ENCODE data around the gene HOXB4.
"Not testable (repeated sequence)": the region's sequence is repeated elsewhere in the genome, so short reads cannot be mapped to it uniquely, and the experiment has no call there.

The HOXB4 gene

GRCh38 chr17:48546924-48547807 is 31.0 kb downstream of the HOXB4 start:
- no peak for DNase-seq (ENCODE audit: low read depth in 3 of 3)

DNA sequence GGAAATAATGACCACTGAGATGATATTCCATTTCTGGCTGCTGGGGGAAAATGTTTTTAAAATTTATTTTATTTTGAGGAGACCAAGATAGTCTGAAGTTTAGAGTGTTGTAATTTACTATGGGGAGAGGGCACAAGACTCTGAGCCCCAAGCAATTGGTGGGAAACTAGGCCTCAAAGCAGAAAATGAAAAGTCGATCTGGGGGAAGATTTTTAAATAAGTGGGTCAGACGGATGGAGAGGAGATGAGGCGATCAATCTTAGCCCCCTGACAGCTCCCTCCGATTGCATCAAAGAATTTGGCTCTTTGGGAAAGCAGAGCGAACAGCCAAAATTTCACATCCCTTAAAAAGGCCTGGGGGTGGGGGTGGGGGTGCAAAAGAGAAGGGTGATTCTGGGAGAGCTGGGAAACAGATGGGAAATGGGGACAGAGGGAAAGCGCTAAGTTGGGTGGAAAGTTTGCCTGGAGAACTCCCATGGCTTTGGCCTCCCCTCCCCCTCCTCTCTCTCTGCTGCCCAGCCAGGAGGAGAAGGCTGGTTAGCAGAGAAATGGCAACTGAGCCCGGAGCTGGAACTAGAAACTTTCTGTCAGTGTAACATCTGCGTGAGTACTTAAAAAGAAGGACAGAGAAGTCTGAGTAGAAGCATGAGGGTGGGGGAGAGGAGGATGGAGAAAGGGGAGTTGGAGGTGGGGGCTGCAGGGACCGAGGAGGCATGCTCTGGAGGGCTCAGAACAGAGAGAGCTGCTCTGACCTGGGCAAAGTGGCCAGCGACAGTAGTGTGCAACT is 31.8 kb downstream of the HOXB4 start:
- no peak for DNase-seq (ENCODE audit: low read depth in 3 of 3)

- DNase-seq (ENCODE audit: low read depth in 3 of 3) = no peak
Measured at GRCh38 chr17:48545539-48545938, 32.6 kb downstream of the HOXB4 start.

GRCh38 chr17:48545022-48545375 is 33.2 kb downstream of the HOXB4 start, which contains the start of gene HOXB2:
TSS of gene HOXB2 (minus strand) at chr17:48545109. CDS start at chr17:48544911, 198 bp downstream.
- no peak for DNase-seq (ENCODE audit: low read depth in 3 of 3)

DNA sequence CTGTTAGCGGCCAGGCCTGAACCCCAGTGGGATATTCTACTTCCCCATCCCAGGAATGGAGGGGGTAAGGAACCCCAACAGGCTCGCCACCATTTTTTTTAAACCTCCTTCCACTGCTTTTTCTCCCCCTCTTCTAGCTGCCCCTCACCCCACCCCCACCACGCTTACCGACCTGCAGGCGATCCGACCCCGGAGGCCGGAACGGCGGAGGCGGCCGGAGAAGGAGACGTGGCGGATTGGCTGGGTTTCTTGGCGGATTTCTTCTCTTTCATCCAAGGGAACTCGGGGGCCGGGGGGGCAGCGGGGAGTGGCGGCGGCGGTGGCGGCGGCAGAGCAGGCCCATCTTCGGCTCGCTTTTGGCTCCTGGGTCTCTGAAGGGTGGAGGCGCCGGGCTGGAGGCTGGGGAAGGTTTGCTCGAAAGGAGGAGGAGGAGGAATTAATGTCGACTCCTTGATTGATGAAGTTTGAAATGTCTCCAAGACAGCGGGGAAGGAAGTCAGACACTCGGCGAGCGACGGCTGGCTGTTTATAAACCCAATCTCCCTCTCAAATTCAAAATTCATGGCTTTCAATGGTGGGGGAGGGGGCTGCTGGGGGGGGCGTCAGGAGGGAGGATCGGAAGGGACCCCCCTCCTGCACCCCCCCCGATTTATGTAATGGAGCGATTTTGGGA is 33.7 kb downstream of the HOXB4 start:
- DNase-seq (ENCODE audit: low read depth in 3 of 3) = peak in 1 of 3 experiments; percentile 22

DNA sequence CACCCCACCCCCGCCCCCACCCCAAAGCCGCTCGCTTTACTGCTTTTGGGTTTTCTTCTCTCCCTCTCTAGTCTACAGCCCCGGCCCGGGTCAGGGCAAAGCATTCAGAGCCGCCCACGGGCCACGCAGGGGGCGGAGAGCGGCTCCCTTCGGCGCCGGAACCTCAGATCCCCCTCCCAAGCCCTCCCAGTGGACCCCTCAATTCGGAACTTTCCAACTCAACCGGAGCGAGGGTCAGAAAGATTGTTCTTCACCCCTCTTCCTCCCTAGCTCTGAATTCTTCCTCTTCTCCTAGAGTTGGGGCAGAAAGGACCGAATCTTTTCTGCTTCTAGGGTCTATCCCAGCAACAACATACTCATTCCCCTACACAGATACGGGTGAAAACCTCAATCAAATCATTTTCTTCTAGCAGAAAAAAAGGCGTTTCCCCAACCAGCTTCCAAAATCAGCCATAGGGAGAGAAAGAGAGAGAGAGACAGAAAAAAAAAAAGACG is 34.2 kb downstream of the HOXB4 start:
- DNase-seq (ENCODE audit: low read depth in 3 of 3) = peak in 1 of 3 experiments; percentile 33

GRCh38 chr17:48543107-48543853 is 34.9 kb downstream of the HOXB4 start:
- DNase-seq (ENCODE audit: low read depth in 3 of 3) = peak; percentile 22 to 48 (median 32)

GRCh38 chr17:48542698-48543106 is 35.4 kb downstream of the HOXB4 start:
- no peak for DNase-seq (ENCODE audit: low read depth in 3 of 3)

- no peak for DNase-seq (ENCODE audit: low read depth in 3 of 3)
Measured at GRCh38 chr17:48542114-48542656, 36.0 kb downstream of the HOXB4 start.

GRCh38 chr17:48541577-48542113 is 36.5 kb downstream of the HOXB4 start:
- peak in 1 of 3 experiments; percentile 38 for DNase-seq (ENCODE audit: low read depth in 3 of 3)

DNA sequence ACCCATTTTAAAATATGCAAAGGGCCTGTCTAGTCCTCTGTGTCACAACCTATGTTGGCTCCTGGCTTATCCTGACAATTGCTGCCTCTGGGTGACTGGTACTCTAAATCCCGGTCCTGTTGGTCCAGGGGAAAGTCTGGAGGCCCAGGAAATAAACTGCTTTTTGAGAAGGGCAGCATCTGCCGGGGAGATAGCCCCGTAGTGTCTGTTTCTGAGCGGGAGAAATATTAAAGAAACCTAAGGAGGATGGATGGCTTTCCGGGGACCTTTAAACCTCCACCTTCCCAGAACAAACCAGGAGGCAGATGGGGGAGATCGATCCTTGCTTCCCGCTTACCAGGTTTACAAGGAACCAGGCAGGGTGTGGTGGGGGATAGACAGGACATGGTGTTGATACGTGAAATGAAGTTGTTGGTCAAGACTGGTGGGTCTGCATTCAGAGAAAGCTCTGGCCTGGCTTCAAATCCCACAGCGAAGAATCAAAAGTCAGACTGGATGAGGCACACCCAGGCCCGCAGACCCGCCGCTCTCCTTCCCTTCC is 37.0 kb downstream of the HOXB4 start:
- DNase-seq (ENCODE audit: low read depth in 3 of 3) = no peak

DNA sequence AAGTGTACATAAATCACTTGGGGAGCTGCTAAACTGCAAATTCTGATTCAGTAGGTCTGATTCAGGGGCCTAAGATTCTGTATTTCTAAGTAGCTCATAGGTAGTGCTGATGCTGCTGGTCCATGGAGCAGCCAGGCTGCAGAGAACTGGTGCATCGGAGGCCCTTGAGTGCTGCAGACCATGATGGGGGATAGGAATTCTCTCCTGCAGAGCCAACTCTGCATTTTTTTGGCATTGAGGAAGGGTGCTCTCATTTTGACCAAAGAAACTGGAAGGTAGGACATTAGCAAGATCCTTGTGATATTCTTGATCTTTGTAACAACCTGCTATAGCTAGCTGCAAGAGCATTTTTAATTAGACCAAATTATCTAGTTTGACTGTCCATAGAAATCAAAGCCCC is 37.9 kb downstream of the HOXB4 start:
- no peak for DNase-seq (ENCODE audit: low read depth in 3 of 3)

DNA sequence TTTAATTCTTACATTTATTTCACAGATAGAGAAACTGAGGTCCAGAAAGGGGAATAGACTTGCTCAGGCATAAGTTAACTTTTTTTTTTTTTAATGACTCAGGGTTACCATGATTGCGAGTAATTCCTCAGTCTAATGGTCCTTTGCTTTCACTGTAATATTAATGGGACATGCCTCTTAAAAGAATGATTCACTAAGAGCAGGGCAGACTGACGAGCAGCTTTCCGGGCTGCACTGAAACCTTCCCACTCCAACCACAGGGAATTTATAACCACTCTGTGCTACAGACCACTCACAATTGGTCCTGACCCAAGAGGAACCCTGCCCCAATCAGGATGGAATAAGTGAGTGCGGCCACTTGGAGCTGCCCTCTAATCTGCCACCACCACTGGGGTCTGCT is 39.0 kb downstream of the HOXB4 start:
- no peak for DNase-seq (ENCODE audit: low read depth in 3 of 3)

DNA sequence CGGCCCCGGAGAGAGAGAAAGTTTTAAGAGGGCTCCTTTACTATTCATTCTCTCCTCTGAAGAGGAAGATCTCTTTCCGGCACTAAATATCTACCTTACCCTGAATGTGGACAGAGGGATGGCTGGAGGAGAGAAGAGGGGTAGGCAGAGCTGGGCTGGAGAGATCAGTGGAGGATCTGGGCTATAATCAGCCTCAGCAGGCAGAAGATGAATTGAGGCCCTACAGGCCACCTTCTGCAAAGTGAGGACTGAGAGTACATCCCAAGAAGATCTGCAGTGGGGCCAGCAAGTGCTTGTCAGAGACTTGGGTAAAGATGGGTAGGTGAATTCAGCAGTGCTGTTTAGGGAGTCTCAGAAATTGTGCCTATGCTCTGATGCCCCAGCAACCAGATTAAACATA is 40.8 kb downstream of the HOXB4 start:
- no peak for DNase-seq (ENCODE audit: low read depth in 3 of 3)

GRCh38 chr17:48535793-48536559 is 42.2 kb downstream of the HOXB4 start:
- not testable (repeated sequence) for DNase-seq (ENCODE audit: low read depth in 3 of 3)

GRCh38 chr17:48532261-48532660 is 45.9 kb downstream of the HOXB4 start:
- DNase-seq (ENCODE audit: low read depth in 3 of 3) = no peak

GRCh38 chr17:48530887-48531272 is 47.3 kb downstream of the HOXB4 start, which contains the start of gene HOXB1:
TSS of gene HOXB1 (minus strand) at chr17:48531011. CDS start at chr17:48530904, 107 bp downstream.
- no peak for DNase-seq (ENCODE audit: low read depth in 3 of 3)

DNA sequence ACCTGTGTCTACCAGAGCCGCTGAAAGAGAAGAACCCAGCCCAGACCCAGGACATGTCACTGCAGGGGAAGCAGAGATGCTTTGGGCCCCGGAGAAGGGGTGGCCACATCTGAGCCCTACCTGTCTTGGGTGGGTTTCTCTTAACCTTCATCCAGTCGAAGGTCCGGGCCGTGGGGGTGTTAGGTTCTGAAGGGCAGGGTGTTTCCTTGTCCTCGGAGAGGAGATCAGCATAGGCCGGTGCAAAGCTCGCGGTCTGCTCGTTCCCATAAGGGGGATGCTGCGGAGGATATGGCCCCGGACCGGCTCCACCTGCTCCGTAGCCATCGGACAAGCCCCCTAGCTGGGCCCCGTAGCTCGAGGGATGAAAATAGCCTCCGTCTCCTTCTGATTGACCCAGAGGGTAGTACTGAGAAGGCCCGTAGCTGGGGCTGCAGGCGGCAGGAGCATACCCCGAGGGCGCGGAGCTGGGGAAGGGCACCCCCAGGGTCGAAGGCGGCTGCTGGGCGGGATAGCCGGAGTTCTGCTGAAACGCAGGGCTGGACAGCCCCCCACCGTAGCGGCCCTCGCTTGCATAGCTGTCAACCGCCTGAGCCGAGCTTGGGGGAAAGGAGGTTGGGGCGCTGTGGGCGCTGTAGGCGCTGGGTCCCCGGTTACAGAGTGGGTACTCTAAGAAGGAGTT is 47.8 kb downstream of the HOXB4 start:
- no peak for DNase-seq (ENCODE audit: low read depth in 3 of 3)

GRCh38 chr17:48529683-48530009 is 48.5 kb downstream of the HOXB4 start:
- DNase-seq (ENCODE audit: low read depth in 3 of 3) = no peak

All from stimulated activated CD4-positive, alpha-beta T cell treated with anti-CD3 and anti-CD28 coated beads, TNF-alpha, amount 100 ng/mL, for 4 hours (primary cell).